Hepatocyte (in vitro differentiated cells): ENCODE data around the gene MCAT.

ENCODE experiments used
- CTCF ChIP-seq: fragments of 200-600 bp; sonication (generic); IDR thresholded peaks from 2 replicates; pipeline ENCODE4 v1.5.1; 2016; ENCODE audit warnings: antibody characterized with exemption, mild to moderate bottlenecking; ENCODE audit not compliant: poor library complexity
- EZH2 ChIP-seq: fragments of 200-600 bp; sonication (generic); IDR thresholded peaks from 2 replicates; pipeline ENCODE4 v1.6.1; 2016; ENCODE audit warnings: antibody characterized with exemption, mild to moderate bottlenecking, borderline replicate concordance
- EZH2phosphoT487 ChIP-seq: fragments of 200-600 bp; sonication (generic); IDR thresholded peaks from one replicate; pipeline ENCODE4 v1.6.1; 2018; ENCODE audit warnings: antibody characterized with exemption, mild to moderate bottlenecking, low read depth, moderate library complexity; ENCODE audit not compliant: unreplicated experiment, severe bottlenecking

GRCh38 chr22:43128928-43129424, 14.2 kb downstream of the MCAT start:
- TF ChIP-seq CTCF (no peak), EZH2 (no peak), EZH2phosphoT487 (no peak)
